PC-9 (cell line): ENCODE results near the gene BEST2. TPM values are rescaled to one million over a fixed set of nuclear protein-coding genes. Genes with fewer than 3 reads are reported as not detected.

ENCODE experiments used
- BruUV-seq: library from RNA; stranded (reverse); fragments of 400-500 nt; replicated peaks from 2 replicates; lab custom pipeline; 2021; lab: Mats Ljungman, UMichigan
- CTCF ChIA-PET: fragments of 300-600 bp; sonication (Branson Sonifier 250); formaldehyde crosslinking; loops from one replicate; lab custom pipeline; 2022; ENCODE audit warnings: antibody characterized with exemption; lab: Charles Lee
- POLR2A ChIA-PET: fragments of 300-600 bp; sonication (Branson Sonifier 250); formaldehyde crosslinking; loops from one replicate; lab custom pipeline; 2022; ENCODE audit warnings: antibody characterized with exemption; ENCODE audit not compliant: unreplicated experiment; lab: Charles Lee
- DNase-seq, 2 experiments: peaks; one replicate each; pipeline versions ENCODE4 v3.0.0 to v3.0.0-alpha.2; 2015 to 2022; ENCODE audit warnings: mixed read lengths in 1 of 2
- H2AFZ ChIP-seq: fragments of 200-600 bp; sonication (generic); 2 replicates; pipeline ENCODE4 v1.8.1; 2017; ENCODE audit warnings: antibody characterized with exemption
- H3F3A ChIP-seq: fragments of 200-600 bp; sonication (generic); 2 replicates; pipeline ENCODE4 v1.8.1; 2017; ENCODE audit warnings: antibody characterized with exemption, mild to moderate bottlenecking, low read depth; ENCODE audit not compliant: insufficient read depth
- H3K27ac ChIP-seq: fragments of 200-600 bp; sonication (generic); 2 replicates; pipeline ENCODE4 v1.6.1; 2016; ENCODE audit warnings: mixed run types
- H3K27me3 ChIP-seq: fragments of 200-600 bp; sonication (generic); 2 replicates; pipeline ENCODE4 v1.6.1; 2016; ENCODE audit warnings: low read depth, mixed run types; ENCODE audit not compliant: insufficient read depth
- H3K36me3 ChIP-seq: fragments of 200-600 bp; sonication (generic); 2 replicates; pipeline ENCODE4 v1.6.1; 2016; ENCODE audit warnings: low read depth, mixed run types
- H3K4me1 ChIP-seq: fragments of 200-600 bp; sonication (generic); replicated peaks from 2 replicates; pipeline ENCODE4 v1.6.1; 2016; ENCODE audit warnings: mixed run types; ENCODE audit not compliant: insufficient read depth
- H3K4me2 ChIP-seq: fragments of 200-600 bp; sonication (generic); 2 replicates; pipeline ENCODE4 v1.6.1; 2017; ENCODE audit warnings: mixed run types
- H3K4me3 ChIP-seq: fragments of 200-600 bp; sonication (generic); 2 replicates; pipeline ENCODE4 v1.6.1; 2016; ENCODE audit warnings: mixed run types
- H3K79me2 ChIP-seq: fragments of 200-600 bp; sonication (generic); 2 replicates; pipeline ENCODE4 v1.6.1; 2017; ENCODE audit warnings: low read depth, mixed run types
- H3K9me2 ChIP-seq: fragments of 200-600 bp; sonication (generic); 2 replicates; pipeline ENCODE4 v1.8.1; 2017; ENCODE audit warnings: mild to moderate bottlenecking; ENCODE audit not compliant: insufficient read depth
- H3K9me3 ChIP-seq: fragments of 200-600 bp; sonication (generic); 2 replicates; pipeline ENCODE4 v1.8.1; 2016; ENCODE audit warnings: low read depth; ENCODE audit not compliant: insufficient read depth
- H4K20me1 ChIP-seq: fragments of 200-600 bp; sonication (generic); 2 replicates; pipeline ENCODE4 v1.8.1; 2017; ENCODE audit not compliant: insufficient read depth
- CTCF ChIP-seq: fragments of 200-600 bp; sonication (generic); conservative IDR thresholded peaks from 2 replicates; pipeline ENCODE4 v1.6.1; 2017; ENCODE audit warnings: mixed run types, antibody characterized with exemption, mild to moderate bottlenecking, moderate library complexity
- EZH2 ChIP-seq: fragments of 200-600 bp; sonication (generic); IDR thresholded peaks from 2 replicates; pipeline ENCODE4 v1.8.0; 2017; ENCODE audit warnings: antibody characterized with exemption, low read depth
- intact Hi-C: fragments of 100-400 bp; cut with micrococcal nuclease; formaldehyde crosslinking; loops from one replicate; pipeline ENCODE4 v1.10.0; 2022; ENCODE audit not compliant: unreplicated experiment
- total RNA-seq: library from RNA; stranded (reverse); gene quantifications from 2 replicates; pipeline ENCODE4 v1.2.3, GENCODE V29; 2021

BEST2 gene
- total RNA-seq, 1 experiment from 2014 or later: not detected

- peaks cover 83% of the 10 kb centered on the region for H3K4me1 ChIP-seq
- intact Hi-C loops: loop anchor here (5.0 to 10.0 kb wide), 2 partner anchors 376 to 1058 kb away; no protein-coding TSS in a partner anchor
- no peaks in the 10 kb centered on the region for H3K27me3 ChIP-seq
- H3K27ac ChIP-seq: peak overlapping the region; percentile 86
- peaks cover 33% of the 10 kb centered on the region for H3K79me2 ChIP-seq
- H3K9me2 ChIP-seq: no peaks in the 10 kb centered on the region
- H2AFZ ChIP-seq: no peak overlapping the region
- peak overlapping the region; percentile 37; the same call in 1 of the 2 replicates for H3K4me3 ChIP-seq
- ChIA-PET POLR2A (interaction anchor here (0.5 to 0.6 kb wide), 2 partner anchors 9 to 64 kb away, joined by 3 to 6 read pairs; no protein-coding TSS in a partner anchor), CTCF (no interaction called here)
- no peaks in the 10 kb centered on the region for H3K36me3 ChIP-seq
- DNase-seq: peak; percentile 94 to 98
- no peaks in the 10 kb centered on the region for H4K20me1 ChIP-seq
- H3K4me2 ChIP-seq: peak overlapping the region; percentile 91
- H3K9me3 ChIP-seq: no peaks in the 10 kb centered on the region
- no TSS peak for BruUV-seq
- TF ChIP-seq CTCF: no peak
- no peak for TF ChIP-seq EZH2
- peaks cover 81% of the 10 kb centered on the region for H3F3A ChIP-seq
These were observed 34.7 kb downstream of the BEST2 start for GRCh38 chr19:12786141-12786870.

- H3K4me2 ChIP-seq: peak overlapping the region; percentile 91
- H3K79me2 ChIP-seq: peaks cover 37% of the 10 kb centered on the region
- H4K20me1 ChIP-seq: peaks cover 5% of the 10 kb centered on the region
- no peaks in the 10 kb centered on the region for H3K36me3 ChIP-seq
- H3K9me3 ChIP-seq: no peaks in the 10 kb centered on the region
- no TSS peak for BruUV-seq
- peaks cover 77% of the 10 kb centered on the region for H3K4me1 ChIP-seq
- no peak overlapping the region for H2AFZ ChIP-seq
- intact Hi-C loops: loop anchor here (5.0 to 10.0 kb wide), 2 partner anchors 375 to 1058 kb away; no protein-coding TSS in a partner anchor
- H3K27ac ChIP-seq: peak overlapping the region; percentile 86
- peak overlapping the region; percentile 37; the same call in 1 of the 2 replicates for H3K4me3 ChIP-seq
- ChIA-PET POLR2A (interaction anchor here (0.6 to 0.7 kb wide), 2 partner anchors 65 to 86 kb away, joined by 3 to 6 read pairs; no protein-coding TSS in a partner anchor), CTCF (no interaction called here)
- no peak for DNase-seq
- no peak for TF ChIP-seq EZH2
- no peak for TF ChIP-seq CTCF
- no peaks in the 10 kb centered on the region for H3K9me2 ChIP-seq
- H3F3A ChIP-seq: peaks cover 81% of the 10 kb centered on the region
- no peaks in the 10 kb centered on the region for H3K27me3 ChIP-seq
These were observed 35.4 kb downstream of the BEST2 start for GRCh38 chr19:12786952-12787351.

GRCh38 chr19:12787458-12787857 is 35.9 kb downstream of the BEST2 start:
- intact Hi-C loops: loop anchor here (5.0 to 10.0 kb wide), 2 partner anchors 375 to 1057 kb away; no protein-coding TSS in a partner anchor
- Histone ChIP-seq H3K4me3 (peak overlapping the region; percentile 37; the same call in 1 of the 2 replicates), H3F3A (peaks cover 81% of the 10 kb centered on the region), H3K27ac (peak overlapping the region; percentile 86), H3K9me3 (no peaks in the 10 kb centered on the region), H3K79me2 (peaks cover 39% of the 10 kb centered on the region), H3K4me1 (peaks cover 72% of the 10 kb centered on the region), H4K20me1 (peaks cover 10% of the 10 kb centered on the region), H3K9me2 (no peaks in the 10 kb centered on the region), H3K36me3 (no peaks in the 10 kb centered on the region), H2AFZ (no peak overlapping the region), H3K27me3 (no peaks in the 10 kb centered on the region), H3K4me2 (peak overlapping the region; percentile 91)
- ChIA-PET POLR2A (interaction anchor here (0.7 kb wide), 1 partner anchor 86 kb away, joined by 3 read pairs; no protein-coding TSS in a partner anchor), CTCF (no interaction called here)
- TF ChIP-seq EZH2: no peak
- no peak for TF ChIP-seq CTCF
- no TSS peak for BruUV-seq
- peak in 1 of 2 experiments; percentile 8 for DNase-seq
